GM19455 (cell line): ENCODE results near the gene TNNT3.

Experiments used
- ATAC-seq: cut with Tn5 transposase; IDR thresholded peaks from one replicate; pipeline ENCODE4 v1.9.1; 2021; ENCODE audit not compliant: unreplicated experiment

The TNNT3 gene

GRCh38 chr11:1920909-1921573 lies 1.5 kb downstream of the TNNT3 start:
- ATAC-seq, result no peak

- ATAC-seq, result no peak
Measured at GRCh38 chr11:1921574-1922141, 2.2 kb downstream of the TNNT3 start.

DNA sequence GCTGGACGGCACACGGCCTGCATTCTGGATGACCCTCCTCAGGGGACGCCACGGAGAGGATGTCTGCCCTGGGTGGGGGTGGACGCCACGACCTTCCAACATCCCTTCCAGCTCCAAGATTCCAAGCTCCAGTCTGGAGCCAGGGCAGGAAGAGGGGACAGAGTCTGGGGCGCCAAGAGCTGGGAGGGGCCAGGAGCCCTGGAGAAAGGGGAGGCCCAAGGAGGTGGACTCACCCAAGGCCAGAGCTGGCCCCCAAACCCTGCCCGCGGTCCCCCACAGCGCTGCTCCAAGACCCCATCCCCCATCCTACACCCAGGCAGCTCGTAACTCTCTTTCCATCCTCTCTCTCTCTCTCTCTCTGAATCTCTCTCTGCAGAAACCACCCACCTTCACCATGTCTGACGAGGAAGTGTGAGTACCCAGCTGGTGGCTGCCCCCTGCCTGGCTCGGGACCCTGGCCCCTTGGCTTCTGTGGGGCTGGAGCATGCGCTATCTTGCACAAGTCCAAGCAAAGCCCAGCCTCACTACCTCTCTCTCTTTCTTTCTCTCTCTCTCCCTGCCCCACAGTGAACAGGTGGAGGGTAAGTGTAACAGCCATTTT lies 3.1 kb downstream of the TNNT3 start:
- ATAC-seq, result no peak

GRCh38 chr11:1923201-1923956 lies 3.9 kb downstream of the TNNT3 start:
- ATAC-seq, result no peak

GRCh38 chr11:1924181-1924580 lies 4.7 kb downstream of the TNNT3 start:
- no peak for ATAC-seq

GRCh38 chr11:1924646-1925372 lies 5.3 kb downstream of the TNNT3 start:
- ATAC-seq, result no peak

DNA sequence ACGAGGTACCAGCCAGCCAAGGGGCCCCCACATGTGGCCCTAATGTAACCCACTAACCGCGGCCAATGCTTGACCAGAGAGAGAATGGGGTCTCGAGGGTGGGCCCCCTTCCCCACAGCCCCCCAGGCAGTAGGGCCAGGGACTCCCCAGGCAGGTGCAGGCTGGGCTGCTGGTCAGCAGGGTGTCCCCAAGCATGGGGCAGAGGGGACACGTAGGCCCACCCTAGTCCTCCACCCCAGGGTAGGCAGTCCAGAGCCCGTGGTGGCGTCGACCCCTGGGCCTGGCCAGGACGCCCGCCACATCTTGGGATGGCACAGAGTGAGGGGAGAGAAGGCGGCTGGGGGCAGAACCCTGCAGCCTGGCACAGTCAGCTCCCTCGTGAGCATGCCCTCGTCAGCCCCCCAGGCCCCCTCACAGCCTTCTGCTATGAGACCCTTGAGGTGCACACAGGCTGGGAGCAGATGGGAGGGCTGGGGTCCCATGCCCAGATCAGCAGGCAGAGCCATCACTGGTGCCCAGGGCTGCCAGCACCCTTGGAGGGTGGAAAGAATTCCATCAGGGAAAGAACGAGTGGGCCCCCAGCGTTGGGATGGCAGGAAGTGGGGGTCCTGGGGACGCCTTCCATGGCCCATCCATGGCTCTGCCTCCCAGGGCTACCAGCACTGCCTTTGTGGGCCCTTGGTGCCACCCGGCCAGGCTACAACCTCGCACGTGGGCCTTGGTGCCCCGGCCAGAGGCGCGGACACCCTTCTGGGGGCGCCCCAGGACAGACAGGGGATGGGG lies 6.1 kb downstream of the TNNT3 start:
- ATAC-seq, result no peak

- no peak for ATAC-seq
Measured at GRCh38 chr11:1926156-1927025, 6.9 kb downstream of the TNNT3 start.

GRCh38 chr11:1927026-1927847 lies 7.7 kb downstream of the TNNT3 start:
- ATAC-seq, result no peak

DNA sequence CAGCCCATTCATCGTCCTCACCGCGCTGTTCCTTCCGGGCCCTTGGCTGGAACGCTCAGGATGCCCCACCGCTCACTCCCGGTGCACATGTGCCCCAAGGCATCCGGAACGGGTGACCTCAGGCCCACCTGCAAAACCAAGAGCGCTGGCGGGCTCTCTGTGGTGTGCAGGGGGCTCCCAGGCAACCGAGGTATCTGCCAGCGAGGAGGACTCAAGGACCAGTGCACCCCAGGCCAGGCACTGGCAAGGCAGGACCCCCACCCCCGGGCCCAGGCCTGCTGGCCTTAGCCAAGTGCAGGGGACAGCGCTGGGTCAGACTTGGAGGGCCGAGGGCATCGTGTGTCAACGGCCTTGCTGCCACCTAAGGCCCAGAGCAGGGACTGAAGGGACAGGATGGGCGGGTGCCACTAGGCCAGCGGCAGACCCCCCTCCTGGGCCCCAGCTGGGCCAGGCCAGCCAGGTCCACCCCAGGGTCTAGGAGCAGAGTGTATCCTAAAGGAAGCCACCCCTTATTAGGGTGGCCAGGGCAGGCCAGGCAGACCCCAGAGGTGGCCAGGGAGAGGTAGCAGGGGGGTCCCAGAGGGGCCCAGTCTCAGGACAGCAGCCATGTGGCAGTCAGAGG lies 8.5 kb downstream of the TNNT3 start:
- ATAC-seq, result no peak

DNA sequence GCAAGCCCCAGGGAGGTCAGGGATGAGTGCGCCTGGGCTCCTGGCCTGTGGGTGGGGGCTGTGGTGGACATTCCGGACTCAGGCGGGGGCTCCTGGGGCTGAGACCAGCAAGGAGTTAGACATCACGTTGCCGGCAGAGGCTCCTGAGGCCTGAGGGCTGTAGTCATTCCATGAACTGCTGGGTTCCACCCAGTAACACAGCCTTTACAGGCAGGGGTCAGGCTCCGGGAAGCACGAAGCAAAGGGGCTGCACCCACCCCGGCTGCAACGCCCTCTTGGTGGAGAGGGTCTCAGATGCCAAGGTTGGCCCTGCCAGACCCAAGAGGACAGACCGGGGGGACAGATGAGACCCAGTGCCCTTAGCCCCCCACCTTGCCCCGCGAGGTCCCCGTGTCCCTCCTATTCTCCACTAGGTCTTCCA lies 9.0 kb downstream of the TNNT3 start:
- ATAC-seq, result no peak

DNA sequence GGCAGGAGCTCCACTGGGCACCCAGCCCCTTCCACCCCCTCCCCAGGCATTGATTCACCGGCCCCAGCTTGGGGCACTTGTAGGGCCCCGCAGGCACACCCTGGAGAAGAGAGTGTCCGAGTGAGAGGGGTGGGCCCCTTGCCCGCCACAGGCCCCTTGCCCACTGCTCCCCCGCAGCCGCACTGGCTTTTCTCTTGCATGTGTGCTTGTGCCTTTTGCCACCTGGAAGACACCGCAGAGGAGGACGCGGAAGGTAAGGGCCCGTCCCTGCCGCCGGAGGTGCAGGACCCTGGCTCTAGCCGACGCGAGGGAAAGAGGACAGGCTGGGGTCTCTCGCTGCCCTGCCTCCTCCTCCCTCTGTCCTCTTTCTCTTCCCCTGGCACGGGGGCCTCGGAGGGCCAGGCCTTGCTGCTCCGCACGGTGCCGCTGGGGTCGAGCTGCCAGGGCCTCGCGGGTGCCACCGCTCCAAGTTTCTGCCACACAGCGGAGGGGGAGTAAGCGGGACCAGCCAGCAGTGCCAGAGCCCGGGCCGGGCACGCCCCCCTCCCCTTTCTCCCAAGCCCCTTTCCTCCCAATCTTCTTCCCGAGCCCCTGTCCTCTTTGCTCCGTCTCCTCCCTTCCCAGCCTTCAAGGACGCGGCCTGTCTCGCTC lies 9.5 kb downstream of the TNNT3 start:
- no peak for ATAC-seq

GRCh38 chr11:1929621-1930461 lies 10.3 kb downstream of the TNNT3 start:
- no peak for ATAC-seq

DNA sequence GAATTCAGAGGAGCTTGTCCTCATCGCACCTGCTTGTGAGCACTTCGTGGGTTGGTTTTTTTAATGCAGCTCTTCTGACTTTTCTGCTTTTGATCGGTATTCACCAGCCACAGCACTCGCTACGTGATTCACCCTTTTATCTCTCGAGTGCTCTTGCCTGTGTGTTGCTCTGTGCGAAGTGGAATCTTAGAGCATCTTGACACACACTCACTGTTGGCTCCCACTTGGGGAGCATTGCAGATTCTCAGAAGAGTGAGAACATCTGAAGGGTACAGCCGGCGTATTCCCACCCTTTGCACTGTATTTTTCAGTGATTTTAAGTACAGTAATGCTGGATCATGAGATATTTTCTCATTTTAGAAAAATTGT lies 10.9 kb downstream of the TNNT3 start:
- ATAC-seq, result no peak

DNA sequence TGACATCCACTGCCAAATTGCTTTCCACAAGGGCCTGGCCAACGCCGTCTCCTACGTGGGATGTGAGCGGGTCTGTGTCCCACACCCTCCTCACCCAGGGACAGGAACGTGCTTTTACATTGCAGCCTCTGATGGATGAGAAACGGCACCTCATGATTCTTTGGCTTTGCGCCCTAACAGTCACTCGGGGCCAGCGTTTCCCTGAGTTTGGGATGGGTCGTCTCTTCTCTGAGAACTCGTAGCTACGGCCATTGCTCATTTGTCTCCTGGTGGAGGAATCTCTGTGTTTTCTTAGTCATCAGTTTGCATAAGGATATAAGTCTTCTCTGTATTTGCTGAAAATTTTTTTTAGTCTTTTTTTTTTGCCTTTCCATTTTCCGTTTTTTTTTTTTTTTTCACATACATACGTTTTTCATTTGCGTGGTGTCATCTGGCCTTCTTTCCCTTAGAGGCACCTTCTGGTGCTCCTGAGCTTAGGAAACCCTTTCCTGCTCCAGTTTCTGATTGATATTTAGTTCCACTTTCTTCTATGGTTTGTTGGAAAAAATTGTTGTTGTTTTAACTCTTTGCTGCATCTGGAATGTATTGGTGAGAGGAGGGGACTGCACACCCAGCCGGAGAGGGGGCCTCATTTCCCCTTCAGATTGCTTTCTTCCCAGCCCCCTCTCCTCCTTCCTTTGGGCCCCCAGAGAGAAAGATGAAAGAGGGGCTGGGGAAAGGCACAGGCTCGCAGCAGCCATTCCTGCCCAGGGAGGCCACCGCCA lies 12.0 kb downstream of the TNNT3 start:
- no peak for ATAC-seq

DNA sequence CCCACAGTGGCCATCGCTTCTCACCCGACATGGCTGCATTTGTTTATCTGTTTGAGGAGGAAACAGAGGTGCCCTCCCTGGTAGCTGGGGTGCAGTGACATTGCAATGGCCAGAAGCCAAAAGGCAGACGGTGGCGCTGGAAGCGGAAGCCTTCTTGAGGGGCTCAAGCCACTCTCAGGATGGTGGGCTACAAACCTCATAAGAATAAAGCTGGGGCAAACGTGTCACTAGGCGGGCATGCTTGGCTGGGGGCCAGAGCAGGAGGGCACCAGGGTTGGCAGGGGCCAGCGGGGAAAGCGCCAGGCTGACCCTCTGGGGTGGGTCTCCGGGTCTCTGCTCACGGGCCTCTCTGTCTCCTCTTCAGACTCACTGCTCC lies 12.6 kb downstream of the TNNT3 start:
- ATAC-seq, result no peak
